Activated CD4-positive, CD25-positive, alpha-beta regulatory T cell treated with anti-CD3 and anti-CD28 coated beads, Interleukin-2, amount 50 U/mL, for 24 hours (primary cell): ENCODE data around the gene MPZL1.
A peak's percentile ranks its signal among the peaks of the same experiment; 100 is the strongest.
"Not testable (repeated sequence)": the region's sequence is repeated elsewhere in the genome, so short reads cannot be mapped to it uniquely, and the experiment has no call there.

ENCODE experiments used
- ATAC-seq, 2 donors: fragments of 150-1000 bp; cut with Tn5 transposase; one replicate each; pipeline ENCODE4 v1.10.0; 2021; ENCODE audit warnings: mild to moderate bottlenecking in 1 of 2, moderate library complexity in 1 of 2

The MPZL1 gene

GRCh38 chr1:167819849-167820683, 98.3 kb downstream of the MPZL1 start:
- peak; percentile 28 to 62 for ATAC-seq

DNA sequence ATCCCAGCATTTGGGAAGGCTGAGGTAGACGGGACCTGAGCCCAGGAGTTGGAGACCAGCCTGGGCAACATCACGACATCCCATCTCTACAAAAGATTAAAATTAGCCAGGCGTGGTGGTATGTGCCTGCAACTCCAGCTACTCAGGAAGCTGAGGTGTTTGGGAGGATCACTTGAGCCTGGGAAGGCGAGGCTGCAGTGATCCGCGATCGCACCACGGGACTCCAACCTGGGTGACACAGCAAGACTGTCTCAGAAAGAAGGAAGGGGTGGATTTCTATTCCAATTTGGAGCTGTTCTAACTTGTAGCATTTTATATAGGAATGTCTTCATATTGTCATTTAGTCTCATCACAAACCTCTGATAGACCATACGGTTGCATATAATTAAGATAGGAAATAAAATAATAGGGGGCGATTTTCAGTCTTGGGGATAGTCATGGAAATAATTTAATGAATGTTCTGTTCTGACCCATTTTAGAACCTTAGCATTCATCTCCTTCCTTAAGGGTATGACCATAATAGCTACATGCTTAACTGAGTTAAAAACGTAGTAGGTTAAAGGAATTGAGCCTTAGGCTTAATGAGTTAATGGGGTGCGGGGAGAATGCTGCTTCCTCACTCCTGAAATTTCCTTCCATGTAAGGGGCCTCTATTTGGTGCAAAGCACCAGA, 99.0 kb downstream of the MPZL1 start:
- no peak for ATAC-seq

DNA sequence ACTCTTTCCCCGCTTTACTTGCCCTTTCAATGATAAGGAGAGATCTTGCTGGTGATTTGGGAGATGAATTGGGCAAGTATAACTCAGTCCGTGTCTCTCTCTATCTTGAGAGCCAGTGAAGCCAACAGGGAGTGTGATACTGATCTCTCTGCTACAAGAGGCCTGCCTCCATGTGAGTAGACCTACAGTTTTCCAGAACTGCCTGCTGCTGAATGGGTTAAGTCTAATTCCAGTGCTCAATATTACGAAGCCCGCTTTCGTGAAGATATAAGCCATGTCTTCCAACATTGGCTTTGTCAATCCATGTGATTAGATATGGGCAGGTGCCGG, 99.5 kb downstream of the MPZL1 start:
- ATAC-seq = no peak

GRCh38 chr1:167821969-167822685, 100.3 kb downstream of the MPZL1 start:
- no peak for ATAC-seq

DNA sequence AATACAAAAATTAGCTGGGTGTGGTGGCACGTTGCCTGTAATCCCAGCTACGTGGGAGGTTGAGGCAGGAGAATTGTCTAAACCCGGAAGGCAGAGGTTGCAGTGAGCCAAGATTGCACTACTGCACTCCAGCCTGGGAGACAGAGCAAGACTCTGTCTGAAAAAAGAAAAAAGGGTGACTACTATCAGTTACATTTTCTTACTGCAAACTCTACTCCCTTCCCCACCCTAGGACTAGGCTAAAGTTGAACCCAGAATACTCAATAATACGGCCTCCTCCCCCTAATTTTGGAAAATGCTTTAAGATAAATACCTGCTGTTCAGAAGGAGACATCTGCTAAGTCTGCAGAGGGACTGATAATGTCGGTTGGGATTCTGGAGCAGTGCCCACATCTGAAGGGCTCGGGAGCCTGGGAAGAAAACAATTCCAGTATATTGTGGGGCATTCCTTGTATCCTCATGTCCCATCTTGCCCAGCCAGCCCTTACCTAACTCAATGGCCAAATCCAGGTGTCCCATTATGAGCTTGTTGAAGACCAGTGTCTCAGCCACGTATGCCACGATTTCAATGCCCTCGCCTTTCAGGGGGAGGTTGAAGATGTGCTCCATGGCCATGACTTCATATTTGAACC, 102.5 kb downstream of the MPZL1 start:
- no peak for ATAC-seq

DNA sequence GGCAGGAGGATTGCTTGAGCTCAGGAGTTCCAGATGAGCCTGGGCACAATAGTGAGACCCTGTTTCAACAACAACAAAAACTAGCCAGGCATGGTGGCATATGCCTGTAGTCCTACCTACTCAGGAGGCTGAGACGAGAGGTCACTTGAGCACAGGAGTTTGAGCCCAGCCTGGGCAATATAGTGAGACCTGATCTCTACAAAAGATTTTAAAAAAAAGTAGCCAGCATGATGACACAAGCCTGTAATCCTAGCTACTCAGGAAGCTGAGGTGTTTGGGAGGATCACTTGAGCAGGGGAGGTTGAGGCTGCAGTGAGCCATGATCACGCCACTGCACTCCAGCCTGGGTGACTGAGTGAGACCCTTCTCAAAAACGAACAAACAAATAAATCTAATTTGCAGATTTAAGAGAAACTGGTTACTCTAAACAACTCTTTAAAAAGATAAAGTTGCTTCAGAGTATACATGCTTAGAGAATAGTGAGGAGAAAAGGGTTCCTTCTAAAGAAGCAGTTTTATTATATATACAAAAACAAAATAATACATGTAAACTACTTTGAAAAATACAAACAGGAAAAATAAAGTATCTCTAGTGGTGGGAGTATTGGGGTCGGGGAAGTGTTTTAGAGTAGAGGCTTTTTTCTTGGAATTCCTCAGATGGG, 103.8 kb downstream of the MPZL1 start:
- ATAC-seq = no peak

- no peak for ATAC-seq
Measured at GRCh38 chr1:167826127-167826526, 104.3 kb downstream of the MPZL1 start.

DNA sequence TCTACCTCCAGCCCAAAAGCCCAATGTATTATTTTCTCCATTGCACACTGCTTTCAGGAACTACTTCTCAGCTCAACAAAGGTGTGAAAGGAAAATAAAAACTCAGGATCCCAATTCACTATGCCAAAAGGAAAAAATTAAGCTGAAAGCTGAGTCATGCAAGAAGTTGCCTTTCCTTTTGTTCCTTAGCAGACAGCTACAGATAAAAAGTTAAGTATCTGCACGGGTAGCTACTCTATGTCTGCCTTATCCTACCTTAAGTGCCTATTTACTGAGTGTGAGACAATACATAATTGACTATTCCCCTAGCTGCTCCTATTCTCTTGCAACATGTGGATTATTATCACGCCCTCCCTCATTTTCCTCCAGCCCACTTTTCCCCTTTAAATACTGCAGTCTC, 108.1 kb downstream of the MPZL1 start:
- no peak for ATAC-seq

GRCh38 chr1:167830668-167831067, 108.9 kb downstream of the MPZL1 start:
- not testable (repeated sequence) for ATAC-seq

DNA sequence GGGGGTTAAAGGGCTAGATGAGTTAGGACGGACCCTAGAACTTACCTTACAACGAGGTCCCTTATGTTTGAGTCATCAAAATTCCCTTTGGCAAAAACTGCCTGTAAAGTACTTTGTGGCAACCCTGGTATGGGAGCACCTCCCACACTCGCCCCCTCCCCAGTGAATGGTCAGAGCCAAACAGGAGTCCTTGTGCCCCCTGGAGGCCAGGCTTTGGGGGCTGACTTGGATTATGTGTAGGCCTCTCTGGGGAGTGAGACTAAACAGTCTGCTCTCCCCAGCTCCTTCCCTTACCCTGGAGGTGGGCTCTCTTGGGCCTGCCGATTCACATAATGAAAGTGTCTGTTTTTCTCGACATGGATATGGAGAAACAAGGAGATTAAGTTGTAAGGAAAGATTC, 110.9 kb downstream of the MPZL1 start:
- no peak for ATAC-seq

GRCh38 chr1:167833904-167834303, 112.1 kb downstream of the MPZL1 start:
- no peak for ATAC-seq

- no peak for ATAC-seq
Measured at GRCh38 chr1:167836197-167836596, 114.4 kb downstream of the MPZL1 start.

- ATAC-seq = no peak
Measured at GRCh38 chr1:167837326-167837725, 115.5 kb downstream of the MPZL1 start.

DNA sequence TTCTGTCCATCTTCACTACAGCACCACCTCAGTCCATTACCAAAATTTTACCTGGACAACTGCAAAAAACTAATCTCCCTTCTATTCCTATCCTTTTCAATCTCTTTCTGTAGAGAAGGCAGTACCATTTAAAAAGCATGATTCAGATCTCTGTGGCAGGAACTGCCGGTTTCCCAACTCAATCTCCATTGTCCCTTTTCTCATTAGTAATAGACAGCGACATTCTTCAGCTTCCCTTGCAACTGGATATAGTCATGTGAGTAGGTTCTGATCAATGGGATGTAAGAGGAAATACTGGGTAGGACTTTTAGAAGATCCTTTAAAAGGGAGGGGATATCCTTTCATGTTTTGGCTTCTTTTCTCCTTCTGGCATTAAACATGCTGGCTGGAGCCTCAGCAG, 117.2 kb downstream of the MPZL1 start:
- no peak for ATAC-seq
